ENCODE results near the gene BHLHE23.

BHLHE23 gene

GRCh38 chr20:63003546-63003945 is 3.2 kb downstream of the BHLHE23 start:
- Histone ChIP-seq H3K4me2 (ENCODE audit: insufficient read depth, low read length) (peak overlapping the region; percentile 24), H3K79me2 (ENCODE audit: insufficient read depth, low read length) (peaks cover 23% of the 10 kb centered on the region), H2AFZ (ENCODE audit: low read depth, low read length) (no peak overlapping the region), H3K9ac (ENCODE audit: low read depth, low read length) (no peak overlapping the region), H3K27me3 (ENCODE audit: insufficient read depth, low read length, poor library complexity) (peaks cover 4% of the 10 kb centered on the region), H3K9me3 (ENCODE audit: insufficient read depth, low read length, severe bottlenecking) (no peaks in the 10 kb centered on the region), H3K4me3 (ENCODE audit: low read depth in 1 of 2, low read length in 2 of 2) (no peak overlapping the region), H4K20me1 (ENCODE audit: insufficient read depth, low read length) (peaks cover 21% of the 10 kb centered on the region), H3K27ac (ENCODE audit: low read length) (no peak overlapping the region), H3K36me3 (ENCODE audit: insufficient read depth, low read length) (0 out of 2 replicates have a peak, but pooled peaks cover 3% of the 10 kb centered on the region), H3K4me1 (ENCODE audit: insufficient read depth, low read length) (peaks cover 50% of the 10 kb centered on the region)
- DNase-seq (no peak), ATAC-seq (ENCODE audit: insufficient read depth, low read depth) (no peak)
- TF ChIP-seq, protein P1, sequence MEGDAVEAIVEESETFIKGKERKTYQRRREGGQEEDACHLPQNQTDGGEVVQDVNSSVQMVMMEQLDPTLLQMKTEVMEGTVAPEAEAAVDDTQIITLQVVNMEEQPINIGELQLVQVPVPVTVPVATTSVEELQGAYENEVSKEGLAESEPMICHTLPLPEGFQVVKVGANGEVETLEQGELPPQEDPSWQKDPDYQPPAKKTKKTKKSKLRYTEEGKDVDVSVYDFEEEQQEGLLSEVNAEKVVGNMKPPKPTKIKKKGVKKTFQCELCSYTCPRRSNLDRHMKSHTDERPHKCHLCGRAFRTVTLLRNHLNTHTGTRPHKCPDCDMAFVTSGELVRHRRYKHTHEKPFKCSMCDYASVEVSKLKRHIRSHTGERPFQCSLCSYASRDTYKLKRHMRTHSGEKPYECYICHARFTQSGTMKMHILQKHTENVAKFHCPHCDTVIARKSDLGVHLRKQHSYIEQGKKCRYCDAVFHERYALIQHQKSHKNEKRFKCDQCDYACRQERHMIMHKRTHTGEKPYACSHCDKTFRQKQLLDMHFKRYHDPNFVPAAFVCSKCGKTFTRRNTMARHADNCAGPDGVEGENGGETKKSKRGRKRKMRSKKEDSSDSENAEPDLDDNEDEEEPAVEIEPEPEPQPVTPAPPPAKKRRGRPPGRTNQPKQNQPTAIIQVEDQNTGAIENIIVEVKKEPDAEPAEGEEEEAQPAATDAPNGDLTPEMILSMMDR (IDR thresholded peaks at IDR 0.05; ENCODE audit: borderline replicate concordance, extremely low read depth, low read length, poor library complexity, severe bottlenecking), result no peak
- TF ChIP-seq EZH2 (IDR thresholded peaks at IDR 0.05; ENCODE audit: borderline replicate concordance, low read depth, low read length, severe bottlenecking), result no peak

DNA sequence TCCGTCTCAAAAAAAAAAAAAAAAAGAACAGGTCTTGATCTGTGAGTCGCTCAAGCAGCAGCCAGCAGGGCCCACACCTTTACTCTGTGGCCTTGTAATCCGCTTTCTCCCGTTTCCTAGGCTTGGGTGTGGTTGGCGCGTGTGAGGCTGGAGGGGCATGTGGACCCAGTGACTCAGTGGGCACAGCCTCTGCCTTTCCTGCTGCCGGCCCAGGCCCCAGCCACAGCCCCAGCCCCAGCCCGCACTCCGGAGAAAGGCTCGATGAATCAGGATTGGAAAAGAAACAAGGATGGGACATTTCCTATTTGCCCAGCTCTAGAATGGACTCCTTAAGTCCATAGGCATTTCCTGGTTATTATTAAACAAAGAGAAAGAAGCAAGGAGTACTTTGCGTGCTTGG is 4.3 kb downstream of the BHLHE23 start:
- H3K27ac ChIP-seq (ENCODE audit: low read length), result no peak overlapping the region
- peaks cover 21% of the 10 kb centered on the region for H4K20me1 ChIP-seq (ENCODE audit: insufficient read depth, low read length)
- peaks cover 4% of the 10 kb centered on the region for H3K27me3 ChIP-seq (ENCODE audit: insufficient read depth, low read length, poor library complexity)
- no peak for ATAC-seq (ENCODE audit: insufficient read depth, low read depth)
- TF ChIP-seq EZH2 (IDR thresholded peaks at IDR 0.05; ENCODE audit: borderline replicate concordance, low read depth, low read length, severe bottlenecking), result no peak
- TF ChIP-seq, protein P1 (IDR thresholded peaks at IDR 0.05; ENCODE audit: borderline replicate concordance, extremely low read depth, low read length, poor library complexity, severe bottlenecking), result no peak
- H3K36me3 ChIP-seq (ENCODE audit: insufficient read depth, low read length), result 0 out of 2 replicates have a peak, but pooled peaks cover 3% of the 10 kb centered on the region
- no peak for DNase-seq
- H3K9me3 ChIP-seq (ENCODE audit: insufficient read depth, low read length, severe bottlenecking), result no peaks in the 10 kb centered on the region
- H3K9ac ChIP-seq (ENCODE audit: low read depth, low read length), result no peak overlapping the region
- H3K79me2 ChIP-seq (ENCODE audit: insufficient read depth, low read length), result peaks cover 15% of the 10 kb centered on the region
- no peak overlapping the region for H2AFZ ChIP-seq (ENCODE audit: low read depth, low read length)
- no peak overlapping the region for H3K4me2 ChIP-seq (ENCODE audit: insufficient read depth, low read length)
- no peak overlapping the region for H3K4me3 ChIP-seq (ENCODE audit: low read depth in 1 of 2, low read length in 2 of 2)
- peaks cover 40% of the 10 kb centered on the region for H3K4me1 ChIP-seq (ENCODE audit: insufficient read depth, low read length)

DNA sequence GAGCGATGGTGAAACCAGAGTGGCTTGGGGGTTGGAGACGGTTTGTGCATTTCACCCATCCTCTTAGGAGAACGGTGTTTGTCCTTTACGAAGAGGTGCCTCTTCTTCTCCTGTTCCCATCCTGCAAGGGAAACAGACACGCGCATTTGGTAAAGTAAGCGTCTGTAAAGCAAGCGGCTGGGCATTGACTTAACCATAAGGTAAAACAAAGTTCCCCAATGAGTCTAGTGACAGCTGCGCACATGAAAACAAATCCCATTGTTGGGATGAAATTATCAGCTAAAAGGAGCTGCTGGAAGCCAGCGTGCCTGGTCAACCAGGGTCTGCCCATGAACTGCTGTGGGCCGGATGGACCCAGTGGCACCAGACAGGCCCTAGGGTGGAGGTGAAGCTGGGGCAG is 5.8 kb downstream of the BHLHE23 start:
- H3K9ac ChIP-seq (ENCODE audit: low read depth, low read length), result no peak overlapping the region
- no peak for DNase-seq
- TF ChIP-seq, protein P1 (IDR thresholded peaks at IDR 0.05; ENCODE audit: borderline replicate concordance, extremely low read depth, low read length, poor library complexity, severe bottlenecking), result no peak
- no peak for TF ChIP-seq EZH2 (IDR thresholded peaks at IDR 0.05; ENCODE audit: borderline replicate concordance, low read depth, low read length, severe bottlenecking)
- no peak overlapping the region for H3K27ac ChIP-seq (ENCODE audit: low read length)
- no peaks in the 10 kb centered on the region for H3K9me3 ChIP-seq (ENCODE audit: insufficient read depth, low read length, severe bottlenecking)
- H3K36me3 ChIP-seq (ENCODE audit: insufficient read depth, low read length), result 0 out of 2 replicates have a peak, but pooled peaks cover 3% of the 10 kb centered on the region
- no peak overlapping the region for H2AFZ ChIP-seq (ENCODE audit: low read depth, low read length)
- peaks cover 26% of the 10 kb centered on the region for H3K4me1 ChIP-seq (ENCODE audit: insufficient read depth, low read length)
- peaks cover 5% of the 10 kb centered on the region for H3K79me2 ChIP-seq (ENCODE audit: insufficient read depth, low read length)
- no peaks in the 10 kb centered on the region for H3K27me3 ChIP-seq (ENCODE audit: insufficient read depth, low read length, poor library complexity)
- peaks cover 18% of the 10 kb centered on the region for H4K20me1 ChIP-seq (ENCODE audit: insufficient read depth, low read length)
- ATAC-seq (ENCODE audit: insufficient read depth, low read depth), result no peak
- H3K4me2 ChIP-seq (ENCODE audit: insufficient read depth, low read length), result no peak overlapping the region
- H3K4me3 ChIP-seq (ENCODE audit: low read depth in 1 of 2, low read length in 2 of 2), result no peak overlapping the region

DNA sequence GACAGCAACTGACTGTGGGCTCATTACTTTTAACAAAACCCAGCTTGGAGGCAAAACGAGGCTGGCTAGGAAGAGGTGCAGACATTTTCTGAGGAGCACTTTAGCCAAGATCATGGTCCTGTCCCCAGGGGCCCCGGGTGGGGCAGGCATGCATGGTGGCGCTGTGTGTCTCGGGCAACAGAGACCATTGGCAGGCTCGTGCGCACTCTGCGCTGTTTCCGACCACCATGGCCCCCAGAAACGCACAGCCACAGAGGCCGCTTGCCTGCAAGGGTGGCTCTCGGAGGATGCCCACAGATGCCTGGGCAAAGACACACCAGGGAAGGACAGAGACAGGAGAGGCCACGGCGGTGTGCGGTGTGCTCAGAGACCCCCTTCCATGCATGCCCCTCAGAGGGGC is 6.7 kb downstream of the BHLHE23 start:
- Histone ChIP-seq H4K20me1 (ENCODE audit: insufficient read depth, low read length) (peaks cover 9% of the 10 kb centered on the region; the same call in 1 of the 2 replicates), H3K9me3 (ENCODE audit: insufficient read depth, low read length, severe bottlenecking) (no peaks in the 10 kb centered on the region), H2AFZ (ENCODE audit: low read depth, low read length) (no peak overlapping the region), H3K27ac (ENCODE audit: low read length) (no peak overlapping the region), H3K36me3 (ENCODE audit: insufficient read depth, low read length) (0 out of 2 replicates have a peak, but pooled peaks cover 3% of the 10 kb centered on the region), H3K4me1 (ENCODE audit: insufficient read depth, low read length) (peaks cover 17% of the 10 kb centered on the region), H3K79me2 (ENCODE audit: insufficient read depth, low read length) (no peaks in the 10 kb centered on the region), H3K9ac (ENCODE audit: low read depth, low read length) (no peak overlapping the region), H3K27me3 (ENCODE audit: insufficient read depth, low read length, poor library complexity) (no peaks in the 10 kb centered on the region), H3K4me2 (ENCODE audit: insufficient read depth, low read length) (no peak overlapping the region), H3K4me3 (ENCODE audit: low read depth in 1 of 2, low read length in 2 of 2) (no peak overlapping the region)
- no peak for TF ChIP-seq EZH2 (IDR thresholded peaks at IDR 0.05; ENCODE audit: borderline replicate concordance, low read depth, low read length, severe bottlenecking)
- TF ChIP-seq, protein P1 (IDR thresholded peaks at IDR 0.05; ENCODE audit: borderline replicate concordance, extremely low read depth, low read length, poor library complexity, severe bottlenecking), result no peak
- ATAC-seq (ENCODE audit: insufficient read depth, low read depth), result no peak
- no peak for DNase-seq
